HEK293 (cell line): Measurements from ENCODE around the gene KLK4.

ENCODE experiments used
- CTCF ChIA-PET: fragments of 350-600 bp; formaldehyde crosslinking; extraction: SDS; loops from one replicate; lab custom pipeline; 2021; ENCODE audit warnings: antibody characterized with exemption; lab: Yijun Ruan, JAX
- POLR2A ChIA-PET: fragments of 300-600 bp; formaldehyde crosslinking; extraction: SDS; loops from one replicate; lab custom pipeline; 2020; ENCODE audit warnings: antibody characterized with exemption, inconsistent platforms; lab: Yijun Ruan, JAX
- H3K27ac ChIP-seq: fragments of 200-500 bp; sonication (Bioruptor generic); 2 replicates; pipeline ENCODE4 v1.5.1; 2014; ENCODE audit warnings: low read depth, low read length, control low read depth, inconsistent platforms; ENCODE audit errors: extremely low read depth
- H3K36me3 ChIP-seq, 2 experiments: fragments of 200-500 bp in 1 of 2; sonication (Bioruptor generic) in 1 of 2; 1 replicate in 1 of 2; 2 replicates in 1 of 2; pipeline ENCODE4 v1.5.1; 2014 to 2017; ENCODE audit warnings: inconsistent platforms in 2 of 2, low read length in 2 of 2; ENCODE audit not compliant: control insufficient read depth in 2 of 2, insufficient read depth in 1 of 2
- H3K4me1 ChIP-seq: fragments of 200-500 bp; sonication (Bioruptor generic); 2 replicates; pipeline ENCODE4 v1.5.1; 2014; ENCODE audit warnings: mild to moderate bottlenecking, low read length, inconsistent platforms; ENCODE audit not compliant: control insufficient read depth, insufficient read depth
- H3K4me3 ChIP-seq: 2 replicates; pipeline ENCODE4 v1.5.1; 2011; ENCODE audit warnings: low read depth, mild to moderate bottlenecking, control low read depth, low read length, moderate library complexity
- H3K9me3 ChIP-seq: fragments of 200-500 bp; sonication (Bioruptor generic); 2 replicates; pipeline ENCODE4 v1.5.1; 2014; ENCODE audit warnings: low read depth, low read length, inconsistent platforms; ENCODE audit not compliant: control insufficient read depth, insufficient read depth
- EGR2 ChIP-seq: fragments of 450-650 bp; formaldehyde crosslinking; IDR thresholded peaks from 2 replicates; pipeline ENCODE4 v1.5.1; 2016; ENCODE audit warnings: low read depth, missing biosample characterization, missing genetic modification characterization
- GFI1B ChIP-seq: fragments of 450-650 bp; formaldehyde crosslinking; IDR thresholded peaks from 2 replicates; pipeline ENCODE4 v1.5.1; 2016; ENCODE audit warnings: missing biosample characterization, missing genetic modification characterization
- GLIS2 ChIP-seq: fragments of 450-650 bp; formaldehyde crosslinking; IDR thresholded peaks from 2 replicates; pipeline ENCODE4 v1.5.1; 2016; ENCODE audit warnings: missing biosample characterization, missing genetic modification characterization
- KLF7 ChIP-seq: fragments of 450-650 bp; formaldehyde crosslinking; IDR thresholded peaks from 2 replicates; pipeline ENCODE4 v1.5.1; 2016; ENCODE audit warnings: missing biosample characterization, missing genetic modification characterization, borderline replicate concordance
- PRDM1 ChIP-seq: fragments of 450-650 bp; formaldehyde crosslinking; IDR thresholded peaks from 2 replicates; pipeline ENCODE4; 2016; ENCODE audit warnings: missing biosample characterization, missing genetic modification characterization
- SP2 ChIP-seq: fragments of 450-650 bp; formaldehyde crosslinking; IDR thresholded peaks from 2 replicates; pipeline ENCODE4 v1.5.1; 2016; ENCODE audit warnings: missing biosample characterization, missing genetic modification characterization
- TRIM28 ChIP-seq: IDR thresholded peaks from 2 replicates; pipeline ENCODE4 v1.6.1; 2011; ENCODE audit warnings: low read length, control low read depth, borderline replicate concordance
- ZBTB7A ChIP-seq: fragments of 450-650 bp; formaldehyde crosslinking; IDR thresholded peaks from 2 replicates; pipeline ENCODE4 v1.5.1; 2016; ENCODE audit warnings: low read depth, missing biosample characterization, missing genetic modification characterization
- ZFHX2 ChIP-seq: fragments of 450-650 bp; formaldehyde crosslinking; conservative IDR thresholded peaks from 2 replicates; pipeline ENCODE4 v1.5.1; 2016; ENCODE audit warnings: missing biosample characterization, missing genetic modification characterization
- ZNF133 ChIP-seq: fragments of 450-650 bp; formaldehyde crosslinking; IDR thresholded peaks from 2 replicates; pipeline ENCODE4 v1.5.1; 2016; ENCODE audit warnings: missing biosample characterization, missing genetic modification characterization
- ZNF138 ChIP-seq: fragments of 450-650 bp; formaldehyde crosslinking; IDR thresholded peaks from 2 replicates; pipeline ENCODE4 v1.5.1; 2016; ENCODE audit warnings: missing biosample characterization, missing genetic modification characterization, borderline replicate concordance
- ZNF157 ChIP-seq: fragments of 450-650 bp; formaldehyde crosslinking; IDR thresholded peaks from 2 replicates; pipeline ENCODE4 v1.5.1; 2016; ENCODE audit warnings: missing biosample characterization, missing genetic modification characterization
- ZNF211 ChIP-seq: fragments of 450-650 bp; formaldehyde crosslinking; IDR thresholded peaks from 2 replicates; pipeline ENCODE4 v1.5.1; 2016; ENCODE audit warnings: low read depth, missing biosample characterization, missing genetic modification characterization
- ZNF214 ChIP-seq: fragments of 450-650 bp; formaldehyde crosslinking; IDR thresholded peaks from 2 replicates; pipeline ENCODE4 v1.5.1; 2017; ENCODE audit warnings: missing biosample characterization, mild to moderate bottlenecking, missing genetic modification characterization, borderline replicate concordance
- ZNF221 ChIP-seq: fragments of 450-650 bp; formaldehyde crosslinking; IDR thresholded peaks from 2 replicates; pipeline ENCODE4 v1.5.1; 2017; ENCODE audit warnings: missing biosample characterization, missing genetic modification characterization, borderline replicate concordance
- ZNF324 ChIP-seq: fragments of 450-650 bp; formaldehyde crosslinking; IDR thresholded peaks from 2 replicates; pipeline ENCODE4 v1.5.1; 2016; ENCODE audit warnings: missing biosample characterization, missing genetic modification characterization
- ZNF341 ChIP-seq: fragments of 450-650 bp; formaldehyde crosslinking; IDR thresholded peaks from 2 replicates; pipeline ENCODE4; 2016; ENCODE audit warnings: low read depth, missing biosample characterization, missing genetic modification characterization
- ZNF366 ChIP-seq: fragments of 450-650 bp; formaldehyde crosslinking; conservative IDR thresholded peaks from 2 replicates; pipeline ENCODE4 v1.5.1; 2016; ENCODE audit warnings: missing biosample characterization, missing genetic modification characterization
- ZNF391 ChIP-seq: fragments of 450-650 bp; formaldehyde crosslinking; IDR thresholded peaks from 2 replicates; pipeline ENCODE4 v1.5.1; 2016; ENCODE audit warnings: low read depth, missing biosample characterization, missing genetic modification characterization, borderline replicate concordance
- ZNF530 ChIP-seq: fragments of 450-650 bp; formaldehyde crosslinking; IDR thresholded peaks from 2 replicates; pipeline ENCODE4 v1.5.1; 2016; ENCODE audit warnings: low read depth, missing biosample characterization, missing genetic modification characterization
- ZNF560 ChIP-seq: fragments of 450-650 bp; formaldehyde crosslinking; IDR thresholded peaks from 2 replicates; pipeline ENCODE4 v1.5.1; 2017; ENCODE audit warnings: missing biosample characterization, missing genetic modification characterization, borderline replicate concordance
- ZNF585B ChIP-seq: fragments of 450-650 bp; formaldehyde crosslinking; IDR thresholded peaks from 2 replicates; pipeline ENCODE4 v1.5.1; 2016; ENCODE audit warnings: missing biosample characterization, missing genetic modification characterization
- ZNF610 ChIP-seq: fragments of 450-650 bp; formaldehyde crosslinking; IDR thresholded peaks from 2 replicates; pipeline ENCODE4 v1.5.1; 2016; ENCODE audit warnings: missing biosample characterization, missing genetic modification characterization, borderline replicate concordance
- ZNF623 ChIP-seq: fragments of 450-650 bp; formaldehyde crosslinking; IDR thresholded peaks from 2 replicates; pipeline ENCODE4 v1.5.1; 2016; ENCODE audit warnings: missing biosample characterization, missing genetic modification characterization
- ZNF624 ChIP-seq: fragments of 450-650 bp; formaldehyde crosslinking; IDR thresholded peaks from 2 replicates; pipeline ENCODE4 v1.5.1; 2017; ENCODE audit warnings: missing biosample characterization, missing genetic modification characterization
- ZNF677 ChIP-seq: fragments of 450-650 bp; IDR thresholded peaks from 2 replicates; pipeline ENCODE4 v1.5.0; 2018; ENCODE audit warnings: missing biosample characterization, mild to moderate bottlenecking, missing genetic modification characterization, moderate library complexity
- ZNF747 ChIP-seq: fragments of 450-650 bp; formaldehyde crosslinking; IDR thresholded peaks from 2 replicates; pipeline ENCODE4 v1.5.1; 2016; ENCODE audit warnings: missing biosample characterization, missing genetic modification characterization
- ZNF768 ChIP-seq: fragments of 450-650 bp; formaldehyde crosslinking; IDR thresholded peaks from 2 replicates; pipeline ENCODE4 v1.5.1; 2018; ENCODE audit warnings: missing biosample characterization, mild to moderate bottlenecking, missing genetic modification characterization
- ZSCAN16 ChIP-seq: fragments of 450-650 bp; formaldehyde crosslinking; IDR thresholded peaks from 2 replicates; pipeline ENCODE4 v1.5.1; 2016; ENCODE audit warnings: missing biosample characterization, missing genetic modification characterization
- TF ChIP-seq, protein P1 (sequence below): fragments of 450-650 bp; formaldehyde crosslinking; IDR thresholded peaks from 2 replicates; pipeline ENCODE4 v1.5.1; 2016; ENCODE audit warnings: missing biosample characterization, missing genetic modification characterization
- TF ChIP-seq, protein P2 (sequence below): fragments of 450-650 bp; formaldehyde crosslinking; IDR thresholded peaks from 2 replicates; pipeline ENCODE4 v1.5.1; 2016; ENCODE audit warnings: missing biosample characterization, missing genetic modification characterization

KLK4 gene

DNA sequence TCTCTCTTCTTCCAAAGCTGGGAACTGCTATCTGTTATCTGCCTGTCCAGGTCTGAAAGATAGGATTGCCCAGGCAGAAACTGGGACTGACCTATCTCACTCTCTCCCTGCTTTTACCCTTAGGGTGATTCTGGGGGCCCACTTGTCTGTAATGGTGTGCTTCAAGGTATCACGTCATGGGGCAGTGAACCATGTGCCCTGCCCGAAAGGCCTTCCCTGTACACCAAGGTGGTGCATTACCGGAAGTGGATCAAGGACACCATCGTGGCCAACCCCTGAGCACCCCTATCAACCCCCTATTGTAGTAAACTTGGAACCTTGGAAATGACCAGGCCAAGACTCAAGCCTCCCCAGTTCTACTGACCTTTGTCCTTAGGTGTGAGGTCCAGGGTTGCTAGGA is 51.3 kb downstream of the KLK4 start:
- ChIA-PET POLR2A (no interaction called here), CTCF (no interaction called here)
- Histone ChIP-seq H3K36me3 (no peaks in the 10 kb centered on the region), H3K9me3 (no peaks in the 10 kb centered on the region), H3K4me1 (no peaks in the 10 kb centered on the region), H3K27ac (no peak overlapping the region), H3K4me3 (no peak overlapping the region)
- TF ChIP-seq EGR2 (tag by site-specific recombination) (no peak), GLIS2 (no peak), ZNF391 (no peak), ZNF677 (tag by site-specific recombination) (no peak), ZNF623 (no peak), ZNF624 (tag by site-specific recombination) (no peak), GFI1B (tag by site-specific recombination) (no peak), ZNF157 (tag by site-specific recombination) (no peak), ZNF221 (no peak), TRIM28 (no peak), ZNF768 (tag by site-specific recombination) (no peak), ZNF585B (tag by site-specific recombination) (no peak), ZNF747 (no peak), ZNF610 (tag by site-specific recombination) (no peak), ZNF138 (tag by site-specific recombination) (no peak), ZBTB7A (no peak)

DNA sequence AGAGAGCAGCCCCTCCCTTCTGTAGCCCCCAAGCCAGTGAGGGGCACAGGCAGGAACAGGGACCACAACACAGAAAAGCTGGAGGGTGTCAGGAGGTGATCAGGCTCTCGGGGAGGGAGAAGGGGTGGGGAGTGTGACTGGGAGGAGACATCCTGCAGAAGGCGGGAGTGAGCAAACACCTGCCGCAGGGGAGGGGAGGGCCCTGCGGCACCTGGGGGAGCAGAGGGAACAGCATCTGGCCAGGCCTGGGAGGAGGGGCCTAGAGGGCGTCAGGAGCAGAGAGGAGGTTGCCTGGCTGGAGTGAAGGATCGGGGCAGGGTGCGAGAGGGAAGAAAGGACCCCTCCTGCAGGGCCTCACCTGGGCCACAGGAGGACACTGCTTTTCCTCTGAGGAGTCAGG is 52.3 kb downstream of the KLK4 start:
- Histone ChIP-seq H3K27ac (no peak overlapping the region), H3K4me3 (no peak overlapping the region), H3K9me3 (no peaks in the 10 kb centered on the region), H3K4me1 (no peaks in the 10 kb centered on the region), H3K36me3 (no peaks in the 10 kb centered on the region)
- TF ChIP-seq ZNF214 (tag by site-specific recombination): no peak
- 0 out of 2 replicates have a peak, but pooled peaks have one; percentile 26 for TF ChIP-seq ZNF341 (tag by site-specific recombination)
- ChIA-PET POLR2A (no interaction called here), CTCF (no interaction called here)

DNA sequence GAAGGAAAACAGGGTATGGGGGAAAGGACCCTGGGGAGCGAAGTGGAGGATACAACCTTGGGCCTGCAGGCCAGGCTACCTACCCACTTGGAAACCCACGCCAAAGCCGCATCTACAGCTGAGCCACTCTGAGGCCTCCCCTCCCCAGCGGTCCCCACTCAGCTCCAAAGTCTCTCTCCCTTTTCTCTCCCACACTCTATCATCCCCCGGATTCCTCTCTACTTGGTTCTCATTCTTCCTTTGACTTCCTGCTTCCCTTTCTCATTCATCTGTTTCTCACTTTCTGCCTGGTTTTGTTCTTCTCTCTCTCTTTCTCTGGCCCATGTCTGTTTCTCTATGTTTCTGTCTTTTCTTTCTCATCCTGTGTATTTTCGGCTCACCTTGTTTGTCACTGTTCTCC is 53.8 kb downstream of the KLK4 start:
- Histone ChIP-seq H3K9me3 (no peaks in the 10 kb centered on the region), H3K27ac (no peak overlapping the region), H3K36me3 (no peaks in the 10 kb centered on the region), H3K4me3 (no peak overlapping the region), H3K4me1 (no peaks in the 10 kb centered on the region)
- POLR2A ChIA-PET: no interaction called here
- CTCF ChIA-PET: interaction anchor here (0.6 kb wide), 1 partner anchor 17 kb away, joined by 3 read pairs; no protein-coding TSS in a partner anchor
- TF ChIP-seq SP2 (tag by site-specific recombination): no peak
- peak; percentile 52 for TF ChIP-seq ZFHX2 (tag by site-specific recombination)
- peak; percentile 88 for TF ChIP-seq PRDM1 (tag by site-specific recombination)
- no peak for TF ChIP-seq ZNF324 (tag by site-specific recombination)
- TF ChIP-seq ZNF530 (tag by site-specific recombination): no peak
- TF ChIP-seq ZNF677 (tag by site-specific recombination): no peak
- TF ChIP-seq, protein P1, sequence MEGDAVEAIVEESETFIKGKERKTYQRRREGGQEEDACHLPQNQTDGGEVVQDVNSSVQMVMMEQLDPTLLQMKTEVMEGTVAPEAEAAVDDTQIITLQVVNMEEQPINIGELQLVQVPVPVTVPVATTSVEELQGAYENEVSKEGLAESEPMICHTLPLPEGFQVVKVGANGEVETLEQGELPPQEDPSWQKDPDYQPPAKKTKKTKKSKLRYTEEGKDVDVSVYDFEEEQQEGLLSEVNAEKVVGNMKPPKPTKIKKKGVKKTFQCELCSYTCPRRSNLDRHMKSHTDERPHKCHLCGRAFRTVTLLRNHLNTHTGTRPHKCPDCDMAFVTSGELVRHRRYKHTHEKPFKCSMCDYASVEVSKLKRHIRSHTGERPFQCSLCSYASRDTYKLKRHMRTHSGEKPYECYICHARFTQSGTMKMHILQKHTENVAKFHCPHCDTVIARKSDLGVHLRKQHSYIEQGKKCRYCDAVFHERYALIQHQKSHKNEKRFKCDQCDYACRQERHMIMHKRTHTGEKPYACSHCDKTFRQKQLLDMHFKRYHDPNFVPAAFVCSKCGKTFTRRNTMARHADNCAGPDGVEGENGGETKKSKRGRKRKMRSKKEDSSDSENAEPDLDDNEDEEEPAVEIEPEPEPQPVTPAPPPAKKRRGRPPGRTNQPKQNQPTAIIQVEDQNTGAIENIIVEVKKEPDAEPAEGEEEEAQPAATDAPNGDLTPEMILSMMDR (tag by site-specific recombination): no peak
- TF ChIP-seq, protein P2, sequence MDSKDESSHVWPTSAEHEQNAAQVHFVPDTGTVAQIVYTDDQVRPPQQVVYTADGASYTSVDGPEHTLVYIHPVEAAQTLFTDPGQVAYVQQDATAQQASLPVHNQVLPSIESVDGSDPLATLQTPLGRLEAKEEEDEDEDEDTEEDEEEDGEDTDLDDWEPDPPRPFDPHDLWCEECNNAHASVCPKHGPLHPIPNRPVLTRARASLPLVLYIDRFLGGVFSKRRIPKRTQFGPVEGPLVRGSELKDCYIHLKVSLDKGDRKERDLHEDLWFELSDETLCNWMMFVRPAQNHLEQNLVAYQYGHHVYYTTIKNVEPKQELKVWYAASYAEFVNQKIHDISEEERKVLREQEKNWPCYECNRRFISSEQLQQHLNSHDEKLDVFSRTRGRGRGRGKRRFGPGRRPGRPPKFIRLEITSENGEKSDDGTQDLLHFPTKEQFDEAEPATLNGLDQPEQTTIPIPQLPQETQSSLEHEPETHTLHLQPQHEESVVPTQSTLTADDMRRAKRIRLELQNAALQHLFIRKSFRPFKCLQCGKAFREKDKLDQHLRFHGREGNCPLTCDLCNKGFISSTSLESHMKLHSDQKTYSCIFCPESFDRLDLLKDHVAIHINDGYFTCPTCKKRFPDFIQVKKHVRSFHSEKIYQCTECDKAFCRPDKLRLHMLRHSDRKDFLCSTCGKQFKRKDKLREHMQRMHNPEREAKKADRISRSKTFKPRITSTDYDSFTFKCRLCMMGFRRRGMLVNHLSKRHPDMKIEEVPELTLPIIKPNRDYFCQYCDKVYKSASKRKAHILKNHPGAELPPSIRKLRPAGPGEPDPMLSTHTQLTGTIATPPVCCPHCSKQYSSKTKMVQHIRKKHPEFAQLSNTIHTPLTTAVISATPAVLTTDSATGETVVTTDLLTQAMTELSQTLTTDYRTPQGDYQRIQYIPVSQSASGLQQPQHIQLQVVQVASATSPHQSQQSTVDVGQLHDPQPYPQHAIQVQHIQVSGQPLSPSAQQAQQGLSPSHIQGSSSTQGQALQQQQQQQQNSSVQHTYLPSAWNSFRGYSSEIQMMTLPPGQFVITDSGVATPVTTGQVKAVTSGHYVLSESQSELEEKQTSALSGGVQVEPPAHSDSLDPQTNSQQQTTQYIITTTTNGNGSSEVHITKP (tag by site-specific recombination): no peak
- no peak for TF ChIP-seq KLF7 (tag by site-specific recombination)
- peak; percentile 31; the same call in 1 of the 2 replicates for TF ChIP-seq ZNF366 (tag by site-specific recombination)
- TF ChIP-seq ZSCAN16: no peak
- TF ChIP-seq EGR2 (tag by site-specific recombination): peak; percentile 74
- TF ChIP-seq ZNF133 (tag by site-specific recombination): no peak
- TF ChIP-seq ZNF211: no peak
- no peak for TF ChIP-seq ZNF560
